HG03095 (cell line): ENCODE data around the gene EMC10.
"Not testable (repeated sequence)": the region's sequence is repeated elsewhere in the genome, so short reads cannot be mapped to it uniquely, and the experiment has no call there.

Experiments
- ATAC-seq: cut with Tn5 transposase; IDR thresholded peaks from one replicate; pipeline ENCODE4 v1.9.1; 2021; ENCODE audit warnings: moderate library complexity; ENCODE audit not compliant: unreplicated experiment

Gene EMC10

DNA sequence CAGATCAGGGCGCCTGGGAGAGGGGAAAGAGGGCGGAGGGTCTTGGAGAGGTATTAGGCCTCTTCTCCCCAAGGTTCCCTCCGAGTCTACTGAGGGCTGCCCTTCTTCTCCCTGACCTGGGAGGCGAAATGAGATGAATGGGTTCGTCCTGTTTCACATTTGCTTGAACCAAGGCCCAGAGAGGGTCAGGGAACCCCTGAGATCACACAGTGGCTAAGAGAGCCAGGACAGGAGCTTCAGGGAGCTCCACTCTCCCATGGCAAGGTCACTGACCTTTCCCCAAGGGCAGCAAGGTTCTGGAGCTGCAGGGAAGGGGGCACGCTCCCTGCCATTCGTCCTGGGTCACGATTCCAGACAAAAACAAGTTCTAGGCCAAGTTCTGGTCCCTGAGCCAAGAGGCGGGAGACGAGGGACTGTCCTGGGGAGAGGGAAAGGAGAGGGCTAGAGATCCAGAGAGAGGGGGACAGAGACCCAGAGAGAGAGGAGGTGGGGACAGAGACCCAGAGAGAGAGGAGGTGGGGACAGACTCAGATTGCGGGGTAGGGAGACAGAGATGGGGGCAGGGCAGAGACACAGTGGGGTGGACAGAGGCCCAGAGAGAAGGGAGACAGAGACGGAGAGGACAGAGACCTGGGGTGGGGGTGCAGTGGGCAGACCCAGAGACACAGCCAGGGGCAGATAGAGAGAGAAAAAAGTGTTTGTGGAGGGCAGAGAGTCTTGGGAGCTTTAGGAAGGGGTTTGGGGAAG lies 36.9 kb downstream of the EMC10 start:
- no peak for ATAC-seq

DNA sequence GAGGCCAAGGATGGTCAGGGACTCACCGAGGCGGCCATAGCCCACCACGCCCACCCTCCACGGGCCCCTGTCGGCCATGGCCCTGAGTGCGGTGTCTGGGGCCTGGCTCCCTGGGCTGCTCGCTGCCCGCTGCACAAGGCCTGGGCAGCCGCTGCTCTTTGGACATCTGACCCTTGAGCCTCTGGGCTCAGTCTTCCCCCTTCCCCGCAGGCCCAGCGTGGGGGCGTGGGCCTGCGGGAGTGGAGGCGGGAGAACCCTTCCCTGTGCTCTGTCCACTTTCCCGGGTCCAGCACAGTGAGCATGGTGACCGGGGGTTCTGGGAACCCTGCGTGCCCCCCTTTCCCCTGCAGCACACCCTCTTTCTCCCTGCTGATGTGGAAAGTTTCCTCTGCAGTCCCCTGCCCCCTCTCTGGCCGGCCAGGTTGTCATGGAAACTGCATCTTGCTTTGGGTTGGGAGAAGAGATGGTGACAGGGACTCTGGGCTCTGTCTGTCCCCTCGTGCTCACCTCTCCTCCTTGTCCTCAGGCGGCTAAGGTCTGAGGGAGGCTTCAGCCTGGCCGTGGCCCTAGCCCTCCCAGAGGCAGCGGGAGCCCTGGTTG lies 37.5 kb downstream of the EMC10 start, which contains the start of gene ASPDH:
ASPDH (minus strand) TSS at position 168 of the 600 bp plus-strand sequence; CDS start at position 78, 90 bp downstream.
- no peak for ATAC-seq

DNA sequence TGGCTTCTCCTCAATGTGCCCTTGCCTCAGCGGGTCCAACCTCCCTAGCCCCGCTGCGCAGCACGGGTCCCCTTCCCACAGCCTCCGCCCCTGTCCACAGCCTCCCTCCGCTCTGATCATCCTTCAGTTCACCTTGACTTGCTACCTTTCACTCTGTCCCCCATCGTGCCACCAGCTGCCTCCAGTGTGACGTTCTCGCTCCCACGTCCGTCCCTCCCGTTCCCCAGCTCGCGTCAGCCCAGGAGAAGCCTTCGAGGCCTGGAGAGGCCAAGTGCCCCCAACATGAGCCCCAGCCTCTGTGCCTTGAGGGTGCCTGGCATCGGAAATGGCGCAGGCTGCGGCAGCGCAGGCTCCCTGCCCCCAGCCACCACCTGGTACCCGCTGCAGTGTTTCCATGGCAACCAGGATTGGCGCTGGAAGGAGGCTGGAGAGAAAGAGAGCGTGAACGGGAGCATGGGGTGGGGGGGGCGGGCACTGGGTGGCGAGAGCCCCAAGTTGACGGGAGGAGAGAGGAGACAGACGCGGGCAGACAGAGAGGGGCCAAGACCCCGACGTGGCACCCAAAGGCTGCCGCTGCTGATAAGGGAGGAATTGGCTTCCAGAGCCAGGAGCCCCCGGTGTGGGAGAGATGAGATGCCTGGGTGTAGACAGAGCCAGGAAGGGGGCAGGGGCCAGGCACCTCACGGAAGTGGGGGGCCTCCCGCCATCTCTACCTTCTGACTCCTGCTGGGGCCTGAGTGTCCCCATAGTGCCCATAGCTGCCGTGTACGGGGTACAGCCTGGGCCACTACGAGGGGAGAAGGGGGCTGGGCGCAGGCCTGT lies 38.2 kb downstream of the EMC10 start:
- no peak for ATAC-seq

DNA sequence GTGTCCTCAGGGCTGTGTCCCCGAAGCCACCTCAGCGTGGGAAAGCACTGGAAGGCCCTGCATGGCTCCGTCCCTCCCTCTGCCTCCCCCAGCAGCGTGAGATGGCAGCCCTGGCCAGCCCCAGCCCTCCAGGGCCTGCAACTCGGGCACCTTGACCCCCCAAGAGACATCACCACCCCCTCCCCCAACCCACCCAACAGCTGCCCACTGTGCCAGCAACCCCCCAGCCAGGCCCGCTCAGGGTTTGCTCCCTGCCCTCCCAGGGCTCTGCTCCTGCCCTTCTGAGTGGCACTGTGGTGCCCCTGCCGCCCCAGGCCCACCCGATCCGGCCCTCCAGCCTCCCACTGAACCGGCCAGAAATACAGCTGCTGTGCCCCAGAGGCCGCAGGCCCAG lies 38.9 kb downstream of the EMC10 start:
- ATAC-seq = no peak

DNA sequence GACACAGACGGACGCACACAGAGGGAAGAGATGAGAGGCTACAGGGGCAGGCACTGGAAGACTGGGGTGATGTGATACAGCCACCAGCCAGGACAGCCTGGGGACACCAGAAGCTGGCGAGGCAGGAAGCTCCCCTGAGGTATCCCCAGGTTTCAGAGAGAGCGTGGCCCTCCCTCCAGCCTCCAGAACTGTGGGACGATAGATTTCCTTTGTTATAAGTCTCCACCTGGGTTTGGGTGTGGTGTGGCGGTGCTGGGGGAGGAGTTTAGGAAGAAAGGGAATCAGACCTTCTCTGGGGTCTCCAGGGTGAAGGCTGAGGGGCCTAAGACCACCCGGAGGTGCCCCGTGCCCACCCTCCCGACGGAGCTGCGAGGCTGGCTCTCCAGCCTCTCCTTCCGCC lies 40.1 kb downstream of the EMC10 start:
- ATAC-seq = no peak

DNA sequence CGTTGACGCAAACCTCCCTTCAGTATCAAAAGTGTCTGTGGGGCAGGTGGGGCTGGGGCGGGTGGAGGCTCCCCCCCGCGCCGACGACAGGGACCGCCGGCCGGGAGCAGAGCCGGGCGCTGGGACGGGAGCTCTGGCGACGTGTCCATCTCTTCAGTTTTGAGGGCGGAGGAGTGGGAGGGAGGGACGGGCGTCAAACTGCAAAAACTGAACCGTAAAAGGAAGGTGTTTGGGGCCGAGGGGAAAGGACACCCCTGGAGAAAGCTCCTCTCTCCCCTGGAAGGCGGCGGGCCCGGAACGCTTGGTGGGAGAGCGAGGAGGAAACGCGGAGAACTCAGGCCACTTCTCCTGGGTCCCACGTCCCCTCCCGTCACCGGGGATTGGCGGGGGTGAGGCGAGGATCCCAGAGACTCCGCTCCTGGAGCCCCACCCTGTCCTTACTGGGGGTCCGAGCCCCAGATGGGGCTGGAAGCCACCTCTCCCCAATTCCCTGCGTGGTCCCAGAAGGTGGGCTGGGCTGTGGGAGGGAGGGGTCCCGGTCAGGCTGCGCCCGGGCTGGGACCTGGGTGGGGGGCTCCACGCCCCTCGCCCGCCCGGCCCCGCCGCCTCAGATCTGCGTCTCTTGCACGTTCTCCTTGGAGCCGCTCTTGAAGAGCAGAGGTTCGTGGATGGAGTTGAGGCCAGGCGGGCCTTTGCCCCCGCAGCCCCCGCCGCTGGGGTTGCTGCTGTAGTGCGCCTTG lies 40.8 kb downstream of the EMC10 start:
- no peak for ATAC-seq

DNA sequence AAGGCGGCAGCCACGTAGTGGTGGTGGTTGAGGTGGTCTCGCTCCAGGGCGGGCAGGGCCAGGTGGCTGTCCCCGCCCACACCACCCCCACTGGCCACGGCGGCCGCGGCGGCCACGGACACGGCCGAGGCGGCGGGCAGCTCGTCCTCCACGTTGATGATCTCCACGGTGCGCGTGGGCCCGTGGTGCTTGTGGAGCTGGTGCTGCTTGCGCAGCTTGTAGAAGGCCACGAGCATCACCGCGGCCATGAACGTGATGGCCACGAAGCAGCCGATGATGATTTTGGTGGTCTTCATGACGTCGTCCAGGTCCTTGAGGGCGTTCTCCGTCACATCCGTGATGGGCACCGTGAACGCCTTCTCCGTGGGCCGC lies 41.4 kb downstream of the EMC10 start:
- ATAC-seq = no peak

DNA sequence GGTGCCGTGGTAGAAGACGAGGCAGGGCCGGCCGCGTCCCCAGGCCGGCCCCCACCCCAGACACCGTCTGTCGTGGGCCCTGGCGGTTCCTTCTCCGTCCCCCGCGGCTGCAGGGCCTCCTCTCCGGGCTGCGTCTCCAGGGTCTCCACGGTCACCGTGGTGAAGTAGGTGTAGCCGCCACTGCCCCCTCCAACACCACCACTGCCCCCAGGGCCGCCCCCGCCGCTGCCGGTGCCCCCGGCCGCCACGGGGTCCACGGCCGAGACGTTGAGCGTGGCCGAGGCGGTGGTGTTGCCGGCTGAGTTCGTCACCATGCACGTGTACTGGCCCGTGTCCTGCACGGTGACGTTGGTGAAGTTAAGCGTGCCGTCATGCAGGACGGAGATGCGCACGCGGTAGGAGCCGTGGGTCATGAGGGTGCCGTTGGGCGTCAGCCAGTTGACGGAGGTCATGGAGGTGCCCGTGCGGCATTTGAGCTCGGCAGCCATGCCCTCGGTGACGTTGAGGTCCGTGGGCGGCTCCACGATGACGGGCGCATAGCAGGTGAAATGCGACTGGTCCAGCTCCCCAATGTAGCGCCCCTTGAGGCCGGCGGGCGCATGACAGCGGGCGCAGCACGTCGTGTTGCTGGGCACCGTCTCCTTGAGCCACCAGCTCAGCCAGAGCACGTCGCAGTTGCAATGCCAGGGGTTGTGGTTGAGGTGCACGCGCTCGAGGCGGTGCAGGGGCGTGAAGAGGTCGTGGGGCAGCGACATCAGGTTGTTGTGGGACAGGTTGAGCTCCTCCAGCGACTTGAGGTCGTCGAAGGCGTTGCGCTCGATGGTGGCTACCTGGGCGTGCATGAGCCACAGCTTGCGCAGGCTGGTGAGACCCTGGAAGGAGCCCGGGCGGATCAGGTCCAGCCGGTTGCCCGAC lies 42.0 kb downstream of the EMC10 start:
- ATAC-seq = no peak

DNA sequence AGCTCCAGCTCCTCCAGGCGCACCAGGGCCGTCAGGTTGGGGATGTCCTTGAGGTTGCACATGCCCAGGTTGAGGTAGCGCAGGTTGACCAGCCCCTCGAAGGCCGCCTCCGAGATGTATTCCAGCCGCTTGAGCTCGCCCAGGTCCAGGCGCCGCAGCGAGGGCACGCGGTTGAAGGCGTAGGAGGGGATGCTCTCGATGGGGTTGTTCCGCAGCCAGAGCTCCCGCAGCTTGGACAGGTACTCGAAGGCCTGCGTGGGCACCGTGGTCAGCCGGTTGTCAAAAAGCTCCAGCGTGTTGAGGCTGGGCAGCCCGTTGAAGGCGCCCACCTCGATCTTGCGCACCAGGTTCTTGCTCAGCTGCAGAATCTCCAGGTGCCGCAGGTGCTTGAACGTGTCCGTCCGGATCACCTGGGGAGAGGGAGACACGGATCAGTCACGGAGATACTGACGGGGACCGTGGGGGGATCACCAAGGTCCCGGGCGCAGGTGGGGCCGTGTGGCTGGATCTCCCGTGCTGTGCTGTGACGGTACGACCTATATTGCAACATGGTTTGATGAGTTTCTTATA lies 42.8 kb downstream of the EMC10 start:
- no peak for ATAC-seq

DNA sequence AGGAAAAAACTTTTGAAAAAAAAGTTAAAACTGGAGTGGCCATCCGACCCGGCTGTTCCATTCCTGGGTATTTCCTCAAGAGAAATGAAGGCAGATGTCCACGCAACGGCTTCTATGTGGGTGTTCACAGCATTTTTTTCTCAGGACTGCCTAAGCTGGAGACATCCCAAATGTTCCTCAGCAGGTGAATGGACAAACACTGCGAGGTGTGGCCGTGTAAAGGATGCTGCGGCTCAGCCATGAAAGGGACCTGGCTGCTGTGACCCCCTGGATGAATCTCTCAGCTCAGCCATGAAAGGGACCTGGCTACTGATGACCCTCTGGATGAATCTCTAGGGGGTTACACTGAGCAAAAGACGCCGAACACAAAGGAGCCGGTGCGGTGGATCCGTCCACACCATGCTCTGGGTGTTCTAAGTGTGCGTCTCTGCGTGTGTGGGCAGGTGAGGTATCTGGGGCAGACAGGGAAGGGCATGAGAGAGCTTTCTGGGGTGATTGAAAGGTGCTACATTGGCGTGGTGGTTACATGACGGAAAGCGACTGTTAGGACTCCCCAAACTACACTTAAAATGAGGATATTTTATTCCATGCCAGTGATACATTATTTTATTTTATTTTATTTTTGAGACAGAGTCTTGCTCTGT lies 44.6 kb downstream of the EMC10 start:
- no peak for ATAC-seq

DNA sequence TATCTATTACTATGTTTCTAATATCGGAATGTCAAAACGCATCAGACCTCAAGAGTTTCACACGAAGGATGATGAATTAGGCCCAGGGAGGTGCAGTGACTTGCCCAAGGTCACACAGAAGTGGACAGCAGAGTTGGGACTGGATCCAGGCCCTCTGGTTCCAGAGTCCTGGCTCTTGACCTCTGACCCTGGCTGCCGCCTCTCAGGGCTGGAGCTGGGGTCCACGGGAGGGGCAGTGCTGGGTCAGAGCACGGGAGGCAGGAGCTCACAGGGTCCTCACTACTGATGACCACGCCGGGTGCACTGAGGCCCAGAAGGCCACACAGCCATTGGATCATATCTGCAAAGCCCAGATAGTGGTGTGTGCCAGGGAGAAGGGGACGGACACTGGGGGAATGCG lies 46.6 kb downstream of the EMC10 start:
- no peak for ATAC-seq

DNA sequence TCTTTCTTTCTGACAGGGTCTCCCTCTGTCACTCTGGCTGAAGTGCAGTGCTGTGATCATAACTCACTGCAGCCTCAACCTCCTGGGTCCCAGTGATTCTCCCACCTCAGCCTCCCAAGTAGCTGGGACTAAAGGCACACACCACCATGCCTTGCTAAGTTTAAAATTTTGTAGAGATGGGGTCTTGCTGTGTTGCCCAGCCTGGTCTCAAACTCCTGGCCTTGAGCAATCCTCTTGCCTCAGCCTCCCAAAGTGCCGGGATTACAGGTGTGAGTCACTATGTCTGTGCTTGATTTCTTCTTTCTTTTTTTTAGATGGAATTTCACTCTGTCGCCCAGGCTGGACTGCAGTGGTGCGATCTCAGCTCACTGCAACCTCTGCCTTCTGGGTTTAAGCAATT lies 51.7 kb downstream of the EMC10 start:
- not testable (repeated sequence) for ATAC-seq

DNA sequence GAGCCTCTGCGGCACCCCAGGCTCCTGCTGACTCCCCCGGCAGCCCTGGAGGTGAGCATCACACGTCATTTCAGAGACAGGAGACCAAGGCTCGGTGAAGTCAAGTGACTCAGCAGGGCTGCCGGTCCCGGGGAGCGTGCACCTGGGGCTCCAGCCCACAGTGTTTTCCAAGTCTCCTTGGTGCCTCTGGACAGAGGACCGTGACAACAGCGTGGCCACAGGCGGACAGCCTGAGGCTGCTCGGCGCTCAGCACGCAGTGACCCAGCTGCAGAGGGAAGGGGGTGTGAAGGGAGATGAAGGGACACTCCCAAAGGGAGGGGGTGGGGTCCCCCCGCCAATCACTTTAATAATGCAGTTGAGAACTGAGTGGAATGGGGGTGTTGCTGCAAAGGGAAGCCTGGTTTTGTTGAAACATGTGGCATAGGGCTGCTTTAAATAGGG lies 54.9 kb downstream of the EMC10 start:
- no peak for ATAC-seq

DNA sequence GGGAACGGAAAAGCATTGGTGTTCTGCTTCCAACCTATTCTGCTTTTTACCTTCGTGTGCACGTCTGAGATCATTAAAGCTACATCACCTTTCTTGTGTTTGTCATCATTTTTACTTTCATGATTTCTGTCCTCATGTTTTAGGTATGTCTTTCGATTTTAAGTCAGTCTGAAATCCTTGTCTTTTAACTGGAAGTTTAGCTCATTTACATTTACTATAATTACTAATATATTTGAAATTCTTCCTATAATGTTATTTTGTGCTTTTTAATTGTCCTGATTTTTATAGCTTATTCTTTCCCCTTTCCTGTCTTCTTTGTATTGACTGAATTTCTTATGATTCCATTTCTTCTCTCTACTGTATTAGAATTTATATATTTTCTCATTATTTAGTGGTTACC lies 56.6 kb downstream of the EMC10 start:
- ATAC-seq = no peak

DNA sequence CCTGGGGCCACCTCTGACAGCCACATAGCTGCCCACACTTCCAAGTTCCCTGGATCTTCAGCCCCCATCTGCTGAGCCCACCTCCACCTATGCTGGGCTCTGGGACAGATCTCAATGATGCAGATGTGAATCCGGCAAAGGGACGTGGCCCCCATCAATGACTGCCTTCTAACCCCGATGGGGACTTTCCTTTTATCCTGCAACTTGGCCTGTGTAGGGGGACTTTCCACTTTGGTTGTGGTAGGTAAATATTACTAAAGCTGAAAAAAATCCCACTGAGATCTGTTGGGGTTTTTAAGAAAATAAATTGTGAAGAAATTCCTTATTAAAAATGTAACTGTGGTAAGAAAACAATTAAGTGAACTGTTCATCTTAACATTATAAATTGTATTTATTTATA lies 58.2 kb downstream of the EMC10 start:
- ATAC-seq = no peak

DNA sequence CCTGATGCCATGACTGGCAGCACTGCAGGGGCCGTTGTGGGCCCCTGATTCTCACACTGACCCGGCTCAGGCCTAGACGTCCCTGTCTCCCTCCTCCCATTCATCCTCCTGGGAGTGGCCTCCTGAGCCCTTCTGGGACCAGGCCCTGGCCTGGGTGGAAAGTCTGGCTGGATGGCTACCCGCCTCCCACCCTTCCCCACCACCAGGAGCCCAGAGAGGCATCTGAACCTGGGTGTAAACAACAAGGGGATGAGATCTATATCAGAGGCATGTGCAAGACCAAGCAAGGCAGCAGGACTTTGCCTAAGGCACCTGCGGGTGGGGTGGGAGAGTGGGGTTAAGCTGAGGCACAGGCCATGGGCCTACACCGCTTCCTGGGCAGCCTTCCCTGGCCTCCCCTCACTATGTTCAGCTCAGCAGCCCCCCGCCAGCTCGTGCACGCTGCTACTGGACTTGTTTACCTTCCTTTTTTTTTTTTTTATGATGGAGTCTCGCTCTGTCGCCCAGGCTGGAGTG lies 59.4 kb downstream of the EMC10 start:
- ATAC-seq = no peak

DNA sequence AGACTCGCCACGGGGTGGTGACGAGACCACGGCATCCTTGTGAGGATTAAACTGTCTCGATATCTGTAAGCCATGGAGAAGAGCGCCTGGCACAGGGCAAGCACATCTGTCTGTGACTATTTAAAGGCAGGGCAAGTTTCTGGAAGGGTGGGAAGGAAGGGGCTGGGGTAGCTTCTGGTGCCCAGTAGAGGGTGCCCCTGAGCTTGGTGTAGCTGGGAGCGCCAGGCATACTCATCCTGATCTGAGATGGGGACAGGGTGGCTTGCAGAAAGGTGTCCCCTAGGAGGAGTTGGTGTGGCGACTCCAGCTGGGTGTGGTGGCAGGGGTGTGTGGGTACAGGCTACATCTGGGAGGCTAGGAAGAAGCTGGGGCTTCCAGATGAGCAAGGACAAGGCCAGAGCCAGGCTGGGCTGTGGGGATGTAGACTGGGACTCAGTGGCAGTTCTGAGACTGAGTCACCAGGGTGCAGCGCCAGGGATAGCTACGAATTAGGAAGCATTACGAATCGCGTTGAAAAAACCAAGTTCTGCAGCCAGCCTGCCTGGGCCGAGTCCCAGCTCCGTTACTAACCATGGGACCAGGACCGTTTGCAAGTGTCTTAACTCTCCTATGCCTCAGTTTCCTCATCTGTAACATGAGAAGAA lies 60.5 kb downstream of the EMC10 start:
- ATAC-seq = no peak

DNA sequence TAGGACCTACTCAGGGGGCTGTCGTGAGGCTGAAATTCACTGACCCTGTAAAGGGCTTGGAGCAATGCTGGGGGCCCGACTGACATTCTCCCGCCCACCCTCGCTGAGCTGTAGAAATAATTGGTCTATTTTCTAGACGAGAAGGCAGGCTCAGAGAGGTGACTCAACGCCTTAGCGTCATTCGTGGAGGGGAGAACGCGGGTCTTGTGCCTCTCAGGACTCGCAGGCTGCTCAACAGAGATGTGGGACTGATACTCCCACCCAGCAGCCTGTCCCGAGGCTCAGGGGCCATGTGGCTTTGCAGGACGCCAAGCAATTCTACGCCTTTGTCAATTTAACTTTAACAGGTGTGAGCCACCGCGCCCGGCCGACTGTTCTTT lies 61.0 kb downstream of the EMC10 start:
- no peak for ATAC-seq

DNA sequence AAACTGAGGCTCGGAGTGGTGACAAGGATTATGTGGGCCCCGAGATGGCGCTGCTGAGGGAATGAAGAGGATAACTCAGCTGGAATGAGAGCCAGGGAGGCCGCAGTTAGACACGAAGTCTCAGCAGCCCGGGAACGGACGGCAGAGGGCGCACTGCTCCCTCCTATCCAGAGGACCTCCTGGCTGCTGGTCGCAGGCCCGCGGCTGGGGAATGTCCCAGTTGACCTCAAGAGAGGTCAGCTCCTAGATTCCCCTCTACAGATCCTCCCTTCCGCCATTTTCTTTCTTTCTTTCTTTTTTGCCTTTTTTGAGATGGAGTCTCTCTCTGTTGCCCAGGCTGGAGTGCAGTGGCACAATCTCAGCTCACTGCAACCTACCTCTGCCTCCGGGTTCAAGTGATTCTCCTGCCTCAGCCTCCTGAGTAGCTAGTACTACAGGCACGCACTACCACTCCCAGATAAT lies 61.5 kb downstream of the EMC10 start:
- ATAC-seq = no peak
